NCI-H526 treated with DMSO at 0.1 percent for 48 hours (cell line): ENCODE data around the gene SUV39H2.
"Not testable (repeated sequence)": the region's sequence is repeated elsewhere in the genome, so short reads cannot be mapped to it uniquely, and the experiment has no call there.

ENCODE experiments used
- DNase-seq: peaks from one replicate; lab custom pipeline; 2025; lab: John Stamatoyannopoulos, UW

Gene SUV39H2

DNA sequence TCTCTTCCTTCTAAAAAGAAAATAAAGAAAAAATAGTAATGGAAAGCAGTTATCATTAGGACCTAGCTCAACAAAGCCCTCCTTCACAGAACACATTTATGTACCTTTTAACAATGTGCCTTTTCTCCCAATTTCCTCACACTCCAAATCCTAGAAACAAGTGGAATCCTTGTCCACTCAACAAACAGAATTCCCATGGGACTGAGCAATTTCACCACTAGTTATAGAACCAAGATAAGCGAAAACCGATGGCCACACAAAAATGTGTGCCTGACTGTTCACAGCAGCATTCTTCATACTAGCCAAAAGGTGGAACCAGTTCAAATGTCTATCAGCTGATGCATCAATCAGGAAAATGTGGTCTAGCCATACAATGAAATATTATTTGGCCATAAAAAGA, 57.9 kb downstream of the SUV39H2 start:
- DNase-seq: no peak

- DNase-seq: not testable (repeated sequence)
These were observed 60.3 kb downstream of the SUV39H2 start for GRCh38 chr10:14938971-14939370.

DNA sequence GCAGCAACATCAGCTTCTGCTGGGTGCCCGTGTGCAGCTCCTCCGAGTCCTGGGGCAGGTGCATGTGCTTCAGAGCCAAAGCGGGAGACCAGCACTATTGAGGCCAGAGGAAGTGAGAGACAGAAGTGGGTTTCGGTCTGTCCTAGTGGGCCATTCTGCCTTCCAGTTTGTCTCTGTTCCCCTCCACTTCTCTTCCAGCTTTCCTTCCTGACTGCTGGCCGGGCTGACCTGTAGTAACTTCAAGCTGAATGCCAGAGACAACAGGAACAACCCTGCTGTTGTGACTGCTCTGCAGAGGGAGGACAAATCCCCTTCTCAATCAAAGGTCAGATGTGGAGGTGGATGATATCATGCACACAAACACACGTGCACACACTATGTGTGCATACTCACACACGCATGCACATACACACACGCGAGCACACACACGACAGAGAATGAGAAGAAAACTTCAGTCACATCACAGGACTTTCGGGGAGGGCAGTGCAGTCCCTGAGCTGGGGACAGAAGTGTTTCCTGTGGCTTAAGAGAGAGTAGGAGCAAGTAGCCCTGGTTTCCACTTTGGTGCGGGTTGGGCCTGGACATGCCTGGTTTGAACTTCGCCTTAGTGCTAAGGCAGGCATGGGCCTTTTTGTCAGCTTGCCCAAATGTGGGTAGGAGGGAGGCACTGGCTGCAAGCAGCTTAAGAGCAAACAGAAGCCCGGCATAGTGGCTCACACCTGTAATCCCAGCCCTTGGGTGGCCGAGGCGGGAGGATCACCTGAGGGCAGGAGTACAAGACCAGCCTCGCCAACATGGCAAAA, 63.7 kb downstream of the SUV39H2 start:
- not testable (repeated sequence) for DNase-seq

- DNase-seq: not testable (repeated sequence)
These were observed 64.3 kb downstream of the SUV39H2 start for GRCh38 chr10:14942950-14943338.

- DNase-seq: no peak
These were observed 66.4 kb downstream of the SUV39H2 start for GRCh38 chr10:14945108-14945507.

- no peak for DNase-seq
These were observed 68.6 kb downstream of the SUV39H2 start for GRCh38 chr10:14947268-14947667.

- no peak for DNase-seq
These were observed 70.6 kb downstream of the SUV39H2 start for GRCh38 chr10:14949291-14949690.

DNA sequence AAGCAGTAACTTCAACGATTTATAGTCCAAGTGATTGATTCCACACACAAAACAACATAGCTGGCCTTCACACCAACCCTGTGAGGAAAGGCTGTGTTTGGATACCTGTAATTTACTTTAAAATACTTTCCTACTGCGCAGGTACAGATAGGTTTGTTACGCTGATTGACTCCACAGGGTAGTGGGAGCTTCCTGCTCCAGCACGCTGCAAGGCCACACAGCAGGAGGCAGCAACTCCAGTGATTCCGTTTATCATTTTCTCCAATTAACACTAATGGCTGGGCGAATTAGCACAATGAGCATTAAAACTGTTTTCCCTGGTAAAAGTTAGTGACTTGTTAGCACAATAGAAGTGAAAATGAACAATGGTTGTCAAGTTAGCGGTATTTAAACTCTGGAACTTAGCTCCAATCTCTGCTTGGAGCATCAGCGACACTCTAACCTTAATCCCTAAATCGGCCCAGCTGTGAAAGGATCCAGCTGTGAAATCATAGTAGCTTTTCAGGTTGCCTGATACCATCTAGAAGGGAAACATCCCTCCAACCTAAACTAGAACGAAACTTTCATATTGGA, 74.3 kb downstream of the SUV39H2 start:
- no peak for DNase-seq

- no peak for DNase-seq
These were observed 74.8 kb downstream of the SUV39H2 start for GRCh38 chr10:14953424-14954000.
